ENCODE data around the gene HSD17B10. TPM values are rescaled to one million over a fixed set of nuclear protein-coding genes. Genes with fewer than 3 reads are reported as not detected.

HSD17B10 gene
- total RNA-seq, 4 donors from 2014 or later: 12.6 to 91.7 (median 63.9) TPM

DNA sequence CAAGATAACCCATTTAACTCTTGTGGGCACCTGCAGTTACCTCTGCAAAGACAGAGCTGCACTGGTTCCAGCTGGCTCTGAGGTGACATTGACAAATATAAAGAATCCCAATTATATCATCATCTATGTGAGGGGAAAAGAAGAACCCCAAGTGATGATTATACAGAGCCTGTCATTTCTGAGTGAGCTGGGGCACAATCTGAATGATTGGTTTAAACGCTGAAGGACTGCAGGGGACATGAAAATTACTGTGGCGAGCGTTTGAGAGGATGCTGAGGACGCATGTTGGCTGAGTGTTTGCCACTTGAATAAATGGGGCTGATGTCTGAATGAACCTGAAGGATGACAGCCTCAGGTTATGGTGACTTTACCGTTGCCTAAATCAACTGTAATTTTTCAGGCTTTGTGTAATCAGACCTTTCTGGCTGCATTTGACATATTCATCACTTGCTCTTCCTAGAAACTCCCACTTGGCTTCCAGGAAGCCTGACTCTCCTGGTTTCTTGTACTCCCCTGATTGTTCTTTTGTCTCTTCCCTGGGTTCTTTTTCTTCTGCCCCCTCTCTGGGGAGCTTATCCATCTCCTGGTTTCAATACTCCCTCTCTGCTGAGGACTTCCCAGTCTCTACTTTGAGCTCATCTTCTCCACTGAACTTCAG lies 4.1 kb upstream of the HSD17B10 start:
- Histone ChIP-seq H3K9me3 (no peaks in the 10 kb centered on the region), H3K36me3 (no peaks in the 10 kb centered on the region), H3K27ac (no peak overlapping the region), H3K27me3 (no peaks in the 10 kb centered on the region), H3K4me3 (no peak overlapping the region), H3K4me1 (no peaks in the 10 kb centered on the region)
- TF ChIP-seq, protein P1, sequence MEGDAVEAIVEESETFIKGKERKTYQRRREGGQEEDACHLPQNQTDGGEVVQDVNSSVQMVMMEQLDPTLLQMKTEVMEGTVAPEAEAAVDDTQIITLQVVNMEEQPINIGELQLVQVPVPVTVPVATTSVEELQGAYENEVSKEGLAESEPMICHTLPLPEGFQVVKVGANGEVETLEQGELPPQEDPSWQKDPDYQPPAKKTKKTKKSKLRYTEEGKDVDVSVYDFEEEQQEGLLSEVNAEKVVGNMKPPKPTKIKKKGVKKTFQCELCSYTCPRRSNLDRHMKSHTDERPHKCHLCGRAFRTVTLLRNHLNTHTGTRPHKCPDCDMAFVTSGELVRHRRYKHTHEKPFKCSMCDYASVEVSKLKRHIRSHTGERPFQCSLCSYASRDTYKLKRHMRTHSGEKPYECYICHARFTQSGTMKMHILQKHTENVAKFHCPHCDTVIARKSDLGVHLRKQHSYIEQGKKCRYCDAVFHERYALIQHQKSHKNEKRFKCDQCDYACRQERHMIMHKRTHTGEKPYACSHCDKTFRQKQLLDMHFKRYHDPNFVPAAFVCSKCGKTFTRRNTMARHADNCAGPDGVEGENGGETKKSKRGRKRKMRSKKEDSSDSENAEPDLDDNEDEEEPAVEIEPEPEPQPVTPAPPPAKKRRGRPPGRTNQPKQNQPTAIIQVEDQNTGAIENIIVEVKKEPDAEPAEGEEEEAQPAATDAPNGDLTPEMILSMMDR (IDR thresholded peaks at IDR 0.05): no peak
- TF ChIP-seq POLR2A (IDR thresholded peaks at IDR 0.05): no peak
- intact Hi-C loops (cut with DNase I; ENCODE audit: low total_unique reads): no loop called here
- DNase-seq: no peak

DNA sequence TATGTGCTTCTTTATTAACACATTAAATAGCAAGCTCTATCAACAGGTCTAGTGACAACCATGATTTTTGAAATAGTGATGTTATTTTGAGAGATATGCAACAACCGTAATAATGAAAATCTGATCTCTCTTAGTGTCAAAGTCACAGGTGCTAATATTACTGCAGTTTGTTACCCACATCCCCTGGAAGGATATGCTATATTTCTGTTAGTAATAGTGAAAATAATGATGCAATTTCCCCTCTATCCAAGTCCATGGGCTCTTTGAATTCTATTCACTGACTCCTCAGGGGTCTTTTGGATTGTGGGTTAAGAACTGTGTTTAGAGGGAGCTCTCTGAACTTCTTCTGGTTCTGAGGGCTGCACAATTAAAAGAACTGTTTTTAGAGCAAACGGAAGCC lies 3.0 kb upstream of the HSD17B10 start:
- Histone ChIP-seq H3K4me1 (no peaks in the 10 kb centered on the region), H3K27ac (no peak overlapping the region), H3K4me3 (no peak overlapping the region), H3K9me3 (no peaks in the 10 kb centered on the region), H3K27me3 (no peaks in the 10 kb centered on the region), H3K36me3 (no peaks in the 10 kb centered on the region)
- intact Hi-C loops (cut with DNase I; ENCODE audit: low total_unique reads): no loop called here
- no peak for TF ChIP-seq POLR2A (IDR thresholded peaks at IDR 0.05)
- TF ChIP-seq, protein P1 (IDR thresholded peaks at IDR 0.05): no peak
- no peak for DNase-seq

DNA sequence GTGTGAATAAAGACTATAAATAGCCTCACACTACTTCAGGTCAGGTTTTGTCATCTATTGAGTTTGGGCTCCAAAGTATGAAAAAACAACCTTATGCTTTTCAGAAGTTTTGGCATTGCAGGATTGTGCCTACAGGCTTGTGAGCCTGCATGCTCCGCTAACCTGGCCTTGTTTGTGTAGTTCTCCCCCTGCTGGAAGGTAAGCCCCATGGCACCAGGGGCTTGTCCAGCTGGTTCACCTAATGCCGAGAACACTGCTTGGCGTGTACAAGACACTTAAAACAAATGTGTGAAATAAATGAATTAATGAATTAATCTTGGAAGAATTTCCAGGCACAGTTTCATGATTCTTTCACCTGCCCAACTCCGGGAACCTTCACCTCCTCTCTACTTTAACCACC lies 1.8 kb upstream of the HSD17B10 start:
- H3K27ac ChIP-seq: no peak overlapping the region
- no peaks in the 10 kb centered on the region for H3K4me1 ChIP-seq
- H3K4me3 ChIP-seq: no peak overlapping the region
- TF ChIP-seq, protein P1 (IDR thresholded peaks at IDR 0.05): peak; percentile 59 to 83 (median 72)
- TF ChIP-seq POLR2A (IDR thresholded peaks at IDR 0.05): no peak
- intact Hi-C loops (cut with DNase I; ENCODE audit: low total_unique reads): no loop called here
- no peaks in the 10 kb centered on the region for H3K9me3 ChIP-seq
- H3K27me3 ChIP-seq: no peaks in the 10 kb centered on the region
- no peaks in the 10 kb centered on the region for H3K36me3 ChIP-seq
- peak; percentile 59 to 62 for DNase-seq

DNA sequence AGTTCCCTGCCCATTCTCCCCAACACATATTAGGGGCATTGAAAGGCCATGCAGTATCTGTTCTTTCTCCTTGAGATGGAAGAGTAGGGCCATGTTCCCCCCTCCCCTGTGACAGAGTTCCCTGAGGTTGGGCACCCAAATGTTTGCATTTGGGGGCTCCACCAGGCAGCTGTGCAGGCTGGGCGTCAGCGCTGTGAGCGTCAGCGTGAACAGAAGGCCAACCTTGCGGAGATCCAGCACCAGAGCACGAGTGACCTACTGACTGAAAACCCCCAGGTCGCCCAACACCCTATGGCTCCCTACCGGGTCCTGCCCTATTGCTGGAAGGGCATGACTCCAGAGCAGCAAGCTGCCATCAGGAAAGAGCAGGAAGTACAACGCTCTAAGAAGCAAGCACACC lies 3.9 kb downstream of the HSD17B10 start:
- no peak for DNase-seq

DNA sequence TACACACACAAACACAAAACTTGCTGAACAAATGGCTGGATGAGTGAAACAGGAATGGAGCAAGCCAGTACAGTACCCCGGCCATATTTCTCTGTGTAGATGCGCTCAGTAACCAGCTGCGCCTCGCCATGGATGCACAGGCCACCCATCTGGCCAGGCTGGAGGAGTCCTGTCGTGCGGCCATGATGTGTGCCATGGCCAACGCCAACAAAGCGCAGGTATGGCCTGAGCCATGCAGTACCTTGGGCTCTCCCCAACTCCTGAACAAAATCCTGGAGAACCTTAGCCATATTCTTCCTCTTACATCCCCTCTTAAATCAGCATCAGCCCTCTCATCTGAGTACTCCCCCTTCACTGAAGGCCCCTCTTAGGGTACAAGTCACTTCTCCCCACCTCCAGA lies 4.4 kb downstream of the HSD17B10 start:
- no peak overlapping the region for H3K27ac ChIP-seq
- no peaks in the 10 kb centered on the region for H3K36me3 ChIP-seq
- DNase-seq: no peak
- H3K27me3 ChIP-seq: no peaks in the 10 kb centered on the region
- H3K4me1 ChIP-seq: no peaks in the 10 kb centered on the region
- H3K4me3 ChIP-seq: no peak overlapping the region
- TF ChIP-seq, protein P1 (IDR thresholded peaks at IDR 0.05): no peak
- no peak for TF ChIP-seq POLR2A (IDR thresholded peaks at IDR 0.05)
- intact Hi-C loops (cut with DNase I; ENCODE audit: low total_unique reads): loop anchor here (10.0 kb wide), 1 partner anchor 115 kb away; no protein-coding TSS in a partner anchor
- no peaks in the 10 kb centered on the region for H3K9me3 ChIP-seq

More for the DNA sequence above, 3.9 kb downstream of the HSD17B10 start:
- TF ChIP-seq POLR2A (IDR thresholded peaks at IDR 0.05): no peak
- TF ChIP-seq, protein P1 (IDR thresholded peaks at IDR 0.05): no peak
- Histone ChIP-seq H3K4me1 (no peaks in the 10 kb centered on the region), H3K27ac (no peak overlapping the region), H3K27me3 (no peaks in the 10 kb centered on the region), H3K9me3 (no peaks in the 10 kb centered on the region), H3K36me3 (no peaks in the 10 kb centered on the region), H3K4me3 (no peak overlapping the region)
- intact Hi-C loops (cut with DNase I; ENCODE audit: low total_unique reads): no loop called here

Data from uterus (tissue), 4 donors.